ENCODE data around the gene FHIT.
"Not testable (repeated sequence)": the region's sequence is repeated elsewhere in the genome, so short reads cannot be mapped to it uniquely, and the experiment has no call there.

The FHIT gene

GRCh38 chr3:60674870-60675269 lies 576.4 kb downstream of the FHIT start:
- no peak for TF ChIP-seq CTCF (IDR thresholded peaks at IDR 0.05; ENCODE audit: control insufficient read depth, insufficient read depth, low read depth, low read length, missing control alignments)
- H3K4me3 ChIP-seq (ENCODE audit: control insufficient read depth, low read depth, low read length): no peak overlapping the region

GRCh38 chr3:60673123-60673522 lies 578.1 kb downstream of the FHIT start:
- no peak for DNase-seq (ENCODE audit: low read depth)
- H3K4me3 ChIP-seq (ENCODE audit: control insufficient read depth, low read depth, low read length): no peak overlapping the region
- no peak for TF ChIP-seq CTCF (IDR thresholded peaks at IDR 0.05; ENCODE audit: control insufficient read depth, insufficient read depth, low read depth, low read length, missing control alignments)

More at GRCh38 chr3:60674870-60675269, 576.4 kb downstream of the FHIT start:
- DNase-seq (ENCODE audit: low read depth): no peak

GRCh38 chr3:60672337-60672736 lies 578.9 kb downstream of the FHIT start:
- not testable (repeated sequence) for H3K4me3 ChIP-seq (ENCODE audit: control insufficient read depth, low read depth, low read length); DNase-seq (ENCODE audit: low read depth)

- no peak for DNase-seq (ENCODE audit: low read depth)
- TF ChIP-seq CTCF (IDR thresholded peaks at IDR 0.05; ENCODE audit: control insufficient read depth, insufficient read depth, low read depth, low read length, missing control alignments): no peak
These were observed 581.6 kb downstream of the FHIT start for GRCh38 chr3:60669636-60670035.

GRCh38 chr3:60660026-60660425 lies 591.2 kb downstream of the FHIT start:
- no peak for TF ChIP-seq CTCF (IDR thresholded peaks at IDR 0.05; ENCODE audit: control insufficient read depth, insufficient read depth, low read depth, low read length, missing control alignments)
- no peak overlapping the region for H3K4me3 ChIP-seq (ENCODE audit: control insufficient read depth, low read depth, low read length)
- DNase-seq (ENCODE audit: low read depth): no peak

More at GRCh38 chr3:60669636-60670035, 581.6 kb downstream of the FHIT start:
- H3K4me3 ChIP-seq (ENCODE audit: control insufficient read depth, low read depth, low read length): no peak overlapping the region

GRCh38 chr3:60659098-60659497 lies 592.2 kb downstream of the FHIT start:
- no peak for DNase-seq (ENCODE audit: low read depth)
- H3K4me3 ChIP-seq (ENCODE audit: control insufficient read depth, low read depth, low read length): no peak overlapping the region
- TF ChIP-seq CTCF (IDR thresholded peaks at IDR 0.05; ENCODE audit: control insufficient read depth, insufficient read depth, low read depth, low read length, missing control alignments): no peak

GRCh38 chr3:60657972-60658371 lies 593.3 kb downstream of the FHIT start:
- no peak for DNase-seq (ENCODE audit: low read depth)
- H3K4me3 ChIP-seq (ENCODE audit: control insufficient read depth, low read depth, low read length): no peak overlapping the region
- TF ChIP-seq CTCF (IDR thresholded peaks at IDR 0.05; ENCODE audit: control insufficient read depth, insufficient read depth, low read depth, low read length, missing control alignments): no peak

All from AG09309 (cell line).